Stimulated activated naive CD4-positive, alpha-beta T cell treated with Interleukin-2 at 50 U/mL for 16 hours (primary cell): Measurements from ENCODE around the gene CHMP2A.
"Not testable (repeated sequence)": the region's sequence is repeated elsewhere in the genome, so short reads cannot be mapped to it uniquely, and the experiment has no call there.

Experiments used
- DNase-seq: peaks from one replicate; lab custom pipeline; 2025; lab: John Stamatoyannopoulos, UW

Gene CHMP2A

GRCh38 chr19:58555369-58555885, 522 bp upstream of the CHMP2A start:
- no peak for DNase-seq

GRCh38 chr19:58553799-58554493, 959 bp downstream of the CHMP2A start:
- no peak for DNase-seq

- no peak for DNase-seq
These were observed 2.2 kb downstream of the CHMP2A start for GRCh38 chr19:58552655-58553054.

- DNase-seq: no peak
These were observed 3.1 kb downstream of the CHMP2A start for GRCh38 chr19:58551577-58552471.

- no peak for DNase-seq
These were observed 3.8 kb downstream of the CHMP2A start for GRCh38 chr19:58551123-58551497.

- no peak for DNase-seq
These were observed 4.4 kb downstream of the CHMP2A start for GRCh38 chr19:58550362-58551122.

GRCh38 chr19:58549664-58550361, 5.1 kb downstream of the CHMP2A start:
- no peak for DNase-seq

- no peak for DNase-seq
These were observed 5.8 kb downstream of the CHMP2A start for GRCh38 chr19:58548859-58549663.

GRCh38 chr19:58547323-58548312, 7.3 kb downstream of the CHMP2A start:
- DNase-seq: no peak

- DNase-seq: no peak
These were observed 8.8 kb downstream of the CHMP2A start for GRCh38 chr19:58546019-58546530.

- no peak for DNase-seq
These were observed 9.5 kb downstream of the CHMP2A start for GRCh38 chr19:58545286-58546018.

- DNase-seq: no peak
These were observed 10.2 kb downstream of the CHMP2A start for GRCh38 chr19:58544591-58545285.

GRCh38 chr19:58543826-58544590, 10.9 kb downstream of the CHMP2A start, which contains the start of gene TRIM28:
Gene TRIM28, plus strand, starts transcription at chr19:58544064. Its CDS starts 694 bp downstream, at chr19:58544758.
- DNase-seq: no peak

GRCh38 chr19:58542641-58543372, 12.1 kb downstream of the CHMP2A start:
- DNase-seq: not testable (repeated sequence)

GRCh38 chr19:58539169-58539559, 15.7 kb downstream of the CHMP2A start:
- DNase-seq: not testable (repeated sequence)
